SK-MEL-5 (cell line): ENCODE data around the gene EPHX1. TPM values are rescaled to one million over a fixed set of nuclear protein-coding genes. Genes with fewer than 3 reads are reported as not detected.
"Not testable (repeated sequence)": the region's sequence is repeated elsewhere in the genome, so short reads cannot be mapped to it uniquely, and the experiment has no call there.

ENCODE experiments used
- DNase-seq: peaks from one replicate; pipeline ENCODE4 v3.0.0-alpha.2; 2016; ENCODE audit warnings: low read depth, low spot score
- in situ Hi-C: cut with HindIII; loops from 2 replicates; pipeline ENCODE4 v1.10.0; 2016; ENCODE audit warnings: low sequenced_read_pairs, high pct_unique_total_duplicates, low pct_unique_long_range_greater_than_20kb
- total RNA-seq: library from RNA; depleted of rRNA; stranded (reverse); fragments of >200 nt; shearing (Covaris generic); gene quantifications from 2 replicates; pipeline ENCODE4 v1.2.3, GENCODE V29; 2014

EPHX1 gene
- total RNA-seq, 1 experiment from 2014 or later, result 21.8 TPM

- no peak for DNase-seq
- in situ Hi-C loops, result no loop called here
Observed at GRCh38 chr1:225774281-225775147, 35.4 kb upstream of the EPHX1 start.

DNA sequence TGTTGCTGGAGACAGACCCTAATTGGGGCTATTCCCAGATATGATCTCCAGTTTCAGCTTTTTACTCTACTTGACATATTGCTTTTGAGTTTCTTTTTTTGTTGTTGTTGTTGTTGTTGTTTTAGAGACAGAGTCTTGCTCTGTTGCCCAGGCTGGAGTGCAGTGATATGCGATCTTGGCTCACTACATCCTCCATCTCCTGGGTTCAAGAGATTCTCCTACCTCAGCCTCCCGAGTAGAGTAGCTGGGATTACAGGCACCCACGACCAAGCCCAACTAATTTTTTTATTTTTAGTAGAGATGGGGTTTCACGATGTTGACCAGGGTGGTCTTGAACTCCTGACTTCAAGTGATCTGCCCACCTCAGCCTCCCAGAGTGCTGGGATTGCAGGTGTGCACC, 33.6 kb upstream of the EPHX1 start:
- in situ Hi-C loops, result no loop called here

GRCh38 chr1:225777058-225777582, 32.8 kb upstream of the EPHX1 start:
- no peak for DNase-seq
- in situ Hi-C loops, result no loop called here

More for the DNA sequence above, 33.6 kb upstream of the EPHX1 start:
- no peak for DNase-seq

GRCh38 chr1:225777583-225778336, 32.2 kb upstream of the EPHX1 start, which contains the start of gene SRP9:
Gene SRP9 (plus strand): TSS chr1:225777826. CDS start chr1:225777941, 115 bp downstream.
- peak; percentile 99 for DNase-seq
- in situ Hi-C loops, result no loop called here

- in situ Hi-C loops, result no loop called here
- no peak for DNase-seq
Observed at GRCh38 chr1:225778337-225778669, 31.6 kb upstream of the EPHX1 start.

- in situ Hi-C loops, DNase-seq: not testable (repeated sequence)
Observed at GRCh38 chr1:225779165-225779564, 30.8 kb upstream of the EPHX1 start.

DNA sequence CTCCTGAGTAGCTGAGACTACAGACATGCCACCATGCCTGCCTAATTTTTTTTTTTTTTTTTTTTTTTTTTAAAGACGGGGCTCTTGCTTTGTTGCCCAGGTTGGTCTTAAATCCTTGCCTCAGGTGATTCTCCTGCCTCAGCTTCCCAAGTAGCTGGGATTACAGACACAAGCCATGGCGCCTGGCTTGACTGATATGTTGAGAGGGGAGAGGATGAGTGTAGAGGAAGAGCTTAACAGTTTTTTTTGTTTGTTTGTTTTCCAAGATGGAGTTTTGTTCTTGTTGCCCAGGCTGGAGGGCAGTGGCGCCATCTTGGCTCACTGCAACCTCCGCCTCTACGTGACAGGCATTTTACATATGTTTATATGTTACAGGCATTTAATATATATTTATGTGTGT, 29.8 kb upstream of the EPHX1 start:
- no peak for DNase-seq
- in situ Hi-C loops, result no loop called here

DNA sequence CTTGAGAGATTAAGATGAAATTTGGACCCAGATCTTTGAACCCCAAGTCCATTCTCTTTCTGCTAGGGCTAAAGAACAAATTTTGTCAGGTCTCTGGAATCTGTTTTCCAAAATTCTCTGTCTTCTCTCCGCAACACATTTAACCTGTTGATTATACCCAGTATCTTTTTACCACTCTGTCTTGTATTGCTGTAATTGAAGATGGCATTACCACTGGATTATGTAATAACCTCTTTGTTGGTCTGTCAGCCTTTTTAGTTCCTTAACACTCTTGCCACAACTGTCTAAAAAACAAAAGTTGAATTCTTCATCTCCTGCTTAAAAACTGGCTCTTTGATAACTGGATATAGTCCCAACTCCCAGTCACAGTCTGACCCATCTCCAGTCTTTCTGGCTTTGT, 29.3 kb upstream of the EPHX1 start:
- DNase-seq, result no peak
- in situ Hi-C loops, result no loop called here

DNA sequence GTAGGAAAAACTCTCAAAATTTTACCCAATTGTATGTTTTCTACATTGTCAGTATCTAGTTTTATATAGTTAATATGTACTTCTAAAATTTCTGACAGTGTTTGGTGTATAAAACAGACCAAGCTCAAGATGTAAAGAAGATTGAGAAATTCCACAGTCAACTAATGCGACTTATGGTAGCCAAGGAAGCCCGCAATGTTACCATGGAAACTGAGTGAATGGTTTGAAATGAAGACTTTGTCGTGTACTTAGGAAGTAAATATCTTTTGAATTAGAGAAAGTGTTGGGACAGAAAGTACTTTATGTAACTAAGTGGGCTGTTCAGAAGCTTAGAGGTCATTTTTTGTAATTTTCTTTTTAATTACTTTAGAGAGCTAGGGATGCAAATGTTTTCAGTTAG, 20.8 kb upstream of the EPHX1 start:
- in situ Hi-C loops, DNase-seq: not testable (repeated sequence)

DNA sequence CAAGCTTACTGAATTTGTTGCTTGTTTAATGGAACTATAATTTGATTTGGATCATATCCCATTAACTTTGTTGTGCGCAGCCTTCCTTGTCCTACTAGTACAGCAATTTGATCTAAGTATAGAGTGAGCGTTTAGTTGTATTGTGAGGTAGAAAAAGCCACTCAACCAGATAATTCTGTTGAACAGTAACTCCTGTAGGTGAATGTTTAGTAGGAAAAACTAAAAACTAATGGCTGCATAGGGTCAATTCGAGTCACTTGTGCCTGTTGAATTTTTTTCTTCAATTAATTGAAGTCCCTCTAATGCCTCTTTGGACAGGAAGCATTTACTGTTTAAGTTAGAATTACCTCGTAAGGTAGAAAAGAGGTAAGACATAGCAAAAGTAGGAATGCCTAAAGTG, 15.0 kb upstream of the EPHX1 start:
- in situ Hi-C loops, result no loop called here
- no peak for DNase-seq

DNA sequence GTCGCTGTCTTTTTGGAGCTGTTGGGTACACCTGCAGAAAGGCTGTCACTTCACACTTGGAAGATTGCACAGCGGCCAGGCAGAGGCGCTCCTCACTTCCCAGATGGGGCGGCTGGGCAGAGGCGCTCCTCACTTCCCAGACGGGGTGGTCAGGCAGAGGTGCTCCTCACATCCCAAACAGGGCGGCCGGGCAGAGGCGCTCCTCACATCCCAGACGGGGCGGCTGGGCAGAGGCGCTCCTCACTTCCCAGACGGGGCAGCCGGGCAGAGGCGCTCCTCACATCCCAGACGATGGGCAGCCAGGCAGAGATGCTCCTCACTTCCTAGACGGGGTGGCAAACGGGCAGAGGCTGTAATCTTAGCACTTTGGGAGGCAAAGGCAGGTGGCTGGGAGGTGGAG, 13.8 kb upstream of the EPHX1 start:
- in situ Hi-C loops, DNase-seq: not testable (repeated sequence)

DNA sequence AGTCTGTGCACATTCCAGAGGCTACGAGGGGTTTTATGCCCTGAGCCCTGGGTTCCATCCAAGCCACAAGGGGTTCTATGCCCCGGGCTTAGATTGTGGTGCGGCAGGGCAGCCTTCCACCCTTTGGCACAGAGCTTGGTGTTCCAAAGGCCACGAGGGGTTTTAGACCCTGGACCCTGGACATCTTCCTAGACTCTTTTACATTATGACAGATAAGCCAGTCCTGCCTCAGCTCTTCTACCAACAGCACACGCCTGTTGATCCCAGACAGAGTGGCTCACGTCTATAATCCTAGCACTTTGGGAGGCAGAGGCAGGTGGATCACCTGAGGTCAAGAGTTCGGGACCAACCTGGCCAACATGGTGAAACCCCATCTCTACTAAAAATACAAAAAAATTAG, 8.8 kb upstream of the EPHX1 start:
- DNase-seq, in situ Hi-C loops: not testable (repeated sequence)

GRCh38 chr1:225806249-225806648, 3.7 kb upstream of the EPHX1 start:
- DNase-seq, result no peak
- in situ Hi-C loops, result no loop called here

DNA sequence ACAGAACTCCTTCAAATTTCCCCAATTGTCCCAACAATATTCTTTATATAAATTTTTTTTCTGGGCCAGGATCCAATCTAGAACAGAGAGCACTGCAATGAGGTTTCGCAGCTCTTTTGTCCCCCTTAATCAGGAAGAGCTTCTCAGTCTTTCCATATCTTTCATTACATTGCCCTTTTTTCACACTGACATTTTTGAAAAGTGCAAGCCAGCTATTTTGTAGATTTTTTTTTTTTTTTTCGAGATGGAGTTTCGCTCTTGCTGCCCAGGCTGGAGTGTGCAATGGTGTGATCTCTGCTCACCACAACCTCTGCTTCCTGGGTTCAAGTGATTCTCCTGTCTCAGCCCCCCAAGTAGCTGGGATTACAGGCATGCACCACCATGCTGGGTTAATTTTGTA, 3.2 kb upstream of the EPHX1 start:
- DNase-seq, in situ Hi-C loops: not testable (repeated sequence)

DNA sequence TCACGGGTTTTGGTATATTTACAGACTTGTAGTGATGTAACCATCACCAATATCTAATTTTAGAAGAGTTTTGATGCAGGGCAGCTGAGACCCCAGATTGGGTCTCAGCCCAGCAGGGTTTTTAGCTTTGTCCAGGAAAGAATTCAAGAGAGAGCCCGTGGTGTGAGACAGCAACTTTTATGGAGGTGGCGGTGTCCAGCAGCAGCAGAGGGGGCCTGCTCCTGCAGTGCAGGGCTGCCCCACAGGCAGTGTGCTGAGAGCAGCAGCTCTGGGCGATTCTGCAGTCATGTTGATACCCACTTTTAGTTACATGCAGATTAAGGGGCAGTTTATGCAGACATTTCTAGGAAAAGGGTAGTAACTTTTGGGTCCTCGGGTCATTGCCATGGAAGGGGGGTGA, 1.8 kb upstream of the EPHX1 start:
- in situ Hi-C loops, result no loop called here

DNA sequence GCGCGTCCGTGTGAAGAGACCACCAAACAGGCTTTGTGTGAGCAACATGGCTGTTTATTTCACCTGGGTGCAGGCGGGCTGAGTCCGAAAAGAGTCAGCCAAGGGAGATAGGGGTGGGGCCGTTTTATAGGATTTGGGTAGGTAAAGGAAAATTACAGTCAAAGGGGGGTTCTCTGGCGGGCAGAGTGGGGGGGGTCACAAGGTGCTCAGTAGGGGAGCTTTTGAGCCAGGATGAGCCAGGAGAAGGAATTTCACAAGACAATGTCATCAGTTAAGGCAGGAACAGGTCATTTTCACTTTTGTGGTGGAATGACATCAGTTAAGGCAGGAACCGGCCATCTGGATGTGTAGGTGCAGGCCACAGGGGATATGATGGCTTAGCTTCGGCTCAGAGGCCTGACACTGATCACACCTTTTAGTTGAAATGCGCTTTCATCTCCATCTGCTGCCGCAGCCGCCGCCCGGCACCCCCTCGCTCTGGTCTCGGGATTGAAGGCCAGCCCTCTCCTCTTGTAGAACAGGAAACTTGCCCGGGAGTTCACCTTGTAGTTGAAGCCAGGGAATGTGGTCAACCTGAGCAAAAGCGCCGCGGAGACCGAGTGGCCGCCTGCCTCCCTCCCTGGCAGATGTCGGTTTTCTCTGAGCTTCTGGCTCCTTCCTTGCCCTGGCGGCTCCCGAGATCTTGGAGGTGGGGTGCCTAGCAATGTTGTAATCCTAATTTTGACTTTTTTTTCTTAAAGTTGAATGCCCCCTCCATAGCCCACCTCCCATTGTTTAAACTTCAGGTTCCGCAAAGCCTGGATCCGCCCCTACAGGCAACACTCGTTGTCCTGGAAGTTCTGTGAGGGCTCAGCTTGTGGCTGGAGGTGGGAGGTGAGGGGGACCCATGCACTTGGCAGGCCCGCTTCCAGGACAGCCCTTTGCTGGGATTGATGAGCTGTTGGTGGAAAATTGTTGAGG, 935 bp downstream of the EPHX1 start:
- DNase-seq, in situ Hi-C loops: not testable (repeated sequence)

More for the DNA sequence above, 1.8 kb upstream of the EPHX1 start:
- DNase-seq, result no peak

DNA sequence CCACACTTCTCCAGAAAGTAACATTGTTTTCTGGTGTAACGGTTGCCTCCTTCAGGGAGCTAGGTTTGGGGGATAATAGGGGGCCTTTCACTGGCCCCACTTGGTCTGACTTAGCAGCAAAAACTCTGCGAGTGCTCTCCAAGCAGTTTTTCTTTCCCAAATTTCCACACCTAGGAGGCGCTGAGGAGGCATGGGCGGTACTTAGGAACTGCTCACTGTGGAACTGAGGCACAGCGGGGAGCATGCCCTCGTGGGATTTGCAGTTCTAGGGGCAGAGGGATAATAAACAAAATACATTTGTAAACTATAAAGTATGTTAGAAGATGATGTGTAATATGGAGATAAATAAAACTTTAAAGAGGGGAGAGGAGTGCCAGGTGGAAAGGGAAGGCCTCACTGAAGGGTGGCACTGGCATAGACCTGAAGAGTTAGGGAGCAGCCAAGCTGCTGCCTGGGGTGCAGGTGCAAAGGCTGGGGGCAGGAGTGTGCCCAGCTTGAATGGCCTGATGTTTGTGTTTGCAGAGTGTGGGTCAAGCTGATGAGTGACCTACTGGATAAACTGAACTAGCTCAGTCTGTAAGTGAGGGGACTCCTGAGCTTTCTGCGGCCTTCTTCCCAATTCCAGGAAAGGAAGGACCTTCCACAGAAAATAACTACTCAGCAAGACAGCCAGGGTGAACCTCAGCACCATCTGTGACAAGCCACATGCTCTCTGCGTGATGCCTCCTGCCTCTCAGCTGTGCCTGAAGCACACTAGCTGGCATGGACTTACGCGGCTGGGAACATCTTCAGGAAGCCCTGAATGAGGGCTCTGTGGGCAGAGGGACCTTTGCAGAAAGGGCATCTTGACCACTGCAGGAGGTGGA, 1.9 kb downstream of the EPHX1 start:
- in situ Hi-C loops, result no loop called here
- DNase-seq, result peak; percentile 50
